SU-DHL-6 (cell line): Measurements from ENCODE around the gene ATXN2.

Experiments used
- CTCF ChIP-seq: fragments of 200-600 bp; sonication (generic); IDR thresholded peaks from one replicate; pipeline ENCODE4 v1.5.1; 2017; ENCODE audit warnings: antibody characterized with exemption, mild to moderate bottlenecking, low read length, moderate library complexity; ENCODE audit not compliant: insufficient read depth, poor library complexity, severe bottlenecking
- EZH2phosphoT487 ChIP-seq: fragments of 200-600 bp; sonication (generic), shearing (Covaris generic); conservative IDR thresholded peaks from 2 replicates; pipeline ENCODE4 v1.6.1; 2018; ENCODE audit warnings: mild to moderate bottlenecking, antibody characterized with exemption, low read length, moderate library complexity, mixed read lengths

GRCh38 chr12:111445726-111446581 lies 153.2 kb downstream of the ATXN2 start:
- TF ChIP-seq CTCF = no peak
- no peak for TF ChIP-seq EZH2phosphoT487
